Measurements from ENCODE around the gene NALCN.
"Not testable (repeated sequence)": the region's sequence is repeated elsewhere in the genome, so short reads cannot be mapped to it uniquely, and the experiment has no call there.

NALCN gene

DNA sequence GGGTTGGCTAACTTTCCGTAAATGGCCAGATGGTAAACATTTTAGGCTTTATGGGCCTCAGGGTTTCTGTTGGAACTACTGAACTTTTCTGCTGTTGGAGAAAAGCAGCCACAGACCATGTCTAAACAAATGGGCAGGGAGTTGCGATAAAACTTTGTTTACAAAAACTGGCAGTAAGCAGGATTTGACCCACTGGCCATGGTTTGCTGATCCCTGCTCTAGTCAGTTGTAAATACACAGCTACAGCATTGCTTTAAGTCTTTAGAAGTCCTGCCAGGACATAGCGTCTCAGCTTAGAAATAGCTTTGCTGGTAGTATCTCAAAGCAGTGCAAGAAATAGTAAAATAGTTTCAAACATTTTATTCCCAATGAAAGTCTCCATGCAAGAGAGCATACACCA is 88.4 kb downstream of the NALCN start:
- Mint-ChIP-seq H3K9me3 (no peaks in the 10 kb centered on the region), H3K27ac (no peak overlapping the region), H3K4me3 (no peak overlapping the region), H3K27me3 (ENCODE audit: low read depth) (no peaks in the 10 kb centered on the region), H3K4me1 (peaks cover 5% of the 10 kb centered on the region), H3K36me3 (ENCODE audit: low read depth) (no peaks in the 10 kb centered on the region)
- TF ChIP-seq, protein P1, sequence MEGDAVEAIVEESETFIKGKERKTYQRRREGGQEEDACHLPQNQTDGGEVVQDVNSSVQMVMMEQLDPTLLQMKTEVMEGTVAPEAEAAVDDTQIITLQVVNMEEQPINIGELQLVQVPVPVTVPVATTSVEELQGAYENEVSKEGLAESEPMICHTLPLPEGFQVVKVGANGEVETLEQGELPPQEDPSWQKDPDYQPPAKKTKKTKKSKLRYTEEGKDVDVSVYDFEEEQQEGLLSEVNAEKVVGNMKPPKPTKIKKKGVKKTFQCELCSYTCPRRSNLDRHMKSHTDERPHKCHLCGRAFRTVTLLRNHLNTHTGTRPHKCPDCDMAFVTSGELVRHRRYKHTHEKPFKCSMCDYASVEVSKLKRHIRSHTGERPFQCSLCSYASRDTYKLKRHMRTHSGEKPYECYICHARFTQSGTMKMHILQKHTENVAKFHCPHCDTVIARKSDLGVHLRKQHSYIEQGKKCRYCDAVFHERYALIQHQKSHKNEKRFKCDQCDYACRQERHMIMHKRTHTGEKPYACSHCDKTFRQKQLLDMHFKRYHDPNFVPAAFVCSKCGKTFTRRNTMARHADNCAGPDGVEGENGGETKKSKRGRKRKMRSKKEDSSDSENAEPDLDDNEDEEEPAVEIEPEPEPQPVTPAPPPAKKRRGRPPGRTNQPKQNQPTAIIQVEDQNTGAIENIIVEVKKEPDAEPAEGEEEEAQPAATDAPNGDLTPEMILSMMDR (IDR thresholded peaks at IDR 0.05; ENCODE audit: unreplicated experiment in 3 of 3) = no peak

- Mint-ChIP-seq H3K9me3 (no peaks in the 10 kb centered on the region), H3K27me3 (ENCODE audit: low read depth) (no peaks in the 10 kb centered on the region), H3K4me3 (no peak overlapping the region), H3K4me1 (peaks cover 5% of the 10 kb centered on the region), H3K36me3 (ENCODE audit: low read depth) (no peaks in the 10 kb centered on the region), H3K27ac (no peak overlapping the region)
- TF ChIP-seq, protein P1 (IDR thresholded peaks at IDR 0.05; ENCODE audit: unreplicated experiment in 3 of 3) = no peak
Measured at GRCh38 chr13:101326710-101327109, 89.6 kb downstream of the NALCN start.

DNA sequence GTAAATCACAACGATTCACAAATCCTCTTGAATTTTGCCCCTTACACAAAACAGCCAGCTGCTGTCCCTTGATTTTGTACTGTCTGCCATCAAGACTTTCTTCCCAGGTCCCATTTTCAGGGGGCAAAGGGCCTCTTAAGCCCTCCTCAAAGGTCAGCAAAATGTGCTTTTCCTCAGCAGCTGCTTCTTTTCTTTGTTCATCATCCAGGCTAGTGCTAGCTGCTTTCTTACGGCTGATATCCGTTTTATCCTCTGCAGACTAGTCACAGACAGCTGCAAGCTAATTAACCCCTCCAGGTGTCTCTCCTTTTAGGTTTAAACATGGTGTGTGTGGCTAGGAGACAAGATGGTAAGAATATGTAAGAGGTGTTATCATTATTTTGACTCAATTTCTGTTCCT is 90.9 kb downstream of the NALCN start:
- TF ChIP-seq, protein P1 (IDR thresholded peaks at IDR 0.05; ENCODE audit: unreplicated experiment in 3 of 3) = no peak
- no peaks in the 10 kb centered on the region for H3K27me3 Mint-ChIP-seq (ENCODE audit: low read depth)
- H3K9me3 Mint-ChIP-seq = no peaks in the 10 kb centered on the region
- peaks cover 5% of the 10 kb centered on the region for H3K4me1 Mint-ChIP-seq
- no peak overlapping the region for H3K4me3 Mint-ChIP-seq
- H3K27ac Mint-ChIP-seq = no peak overlapping the region
- no peaks in the 10 kb centered on the region for H3K36me3 Mint-ChIP-seq (ENCODE audit: low read depth)

DNA sequence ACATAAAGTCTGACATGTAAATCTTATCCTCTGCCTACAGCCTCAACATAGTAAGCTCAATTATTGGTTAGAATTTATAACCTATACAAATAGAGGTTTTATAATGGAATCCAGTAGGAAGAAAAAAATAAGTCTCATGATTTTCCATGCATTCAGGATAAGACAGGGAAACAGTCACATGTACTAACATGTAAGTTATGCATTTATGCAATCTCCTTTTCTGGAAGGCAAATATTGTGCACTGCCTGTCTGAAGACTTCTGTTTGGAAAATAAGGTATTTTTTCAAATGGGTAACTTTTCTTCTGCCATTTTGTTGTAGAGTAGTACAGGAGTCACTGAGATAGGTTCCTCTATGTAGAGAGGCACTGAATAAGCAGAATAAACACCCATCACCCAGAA is 92.7 kb downstream of the NALCN start:
- H3K4me1 Mint-ChIP-seq = peaks cover 5% of the 10 kb centered on the region
- H3K36me3 Mint-ChIP-seq (ENCODE audit: low read depth) = no peaks in the 10 kb centered on the region
- H3K27me3 Mint-ChIP-seq (ENCODE audit: low read depth) = no peaks in the 10 kb centered on the region
- H3K27ac Mint-ChIP-seq = no peak overlapping the region
- H3K4me3 Mint-ChIP-seq = no peak overlapping the region
- H3K9me3 Mint-ChIP-seq = no peaks in the 10 kb centered on the region
- TF ChIP-seq, protein P1 (IDR thresholded peaks at IDR 0.05; ENCODE audit: unreplicated experiment in 3 of 3) = no peak

DNA sequence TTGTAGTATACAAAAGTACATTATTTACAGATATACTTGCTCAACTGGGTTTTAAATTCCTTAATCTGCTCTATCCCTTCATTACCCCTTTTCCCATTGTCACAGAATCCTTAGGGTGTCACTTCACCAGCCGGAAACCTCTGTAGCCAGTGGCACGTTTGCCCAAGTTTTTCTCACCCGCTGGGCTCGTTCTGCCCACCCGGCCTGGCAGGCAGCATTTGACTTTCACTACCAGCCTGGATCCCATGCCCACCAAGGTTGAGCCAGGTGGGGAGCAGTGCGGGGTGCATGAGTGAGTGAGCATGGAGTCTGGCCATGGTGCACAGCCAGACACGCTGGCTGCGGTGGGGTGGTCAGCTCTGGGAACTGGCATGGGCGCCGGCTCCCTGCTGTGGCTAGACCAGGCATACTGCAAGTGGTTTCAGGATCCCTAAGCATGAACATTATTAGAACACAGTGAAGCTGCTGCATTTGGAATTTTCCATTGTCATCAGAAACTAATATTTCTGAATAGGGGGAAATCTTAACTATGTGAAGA is 98.3 kb downstream of the NALCN start:
- no peaks in the 10 kb centered on the region for H3K27me3 Mint-ChIP-seq (ENCODE audit: low read depth)
- H3K9me3 Mint-ChIP-seq = peaks cover 2% of the 10 kb centered on the region
- no peaks in the 10 kb centered on the region for H3K4me1 Mint-ChIP-seq

GRCh38 chr13:101313479-101313878 is 102.8 kb downstream of the NALCN start:
- H3K27me3 Mint-ChIP-seq (ENCODE audit: low read depth); H3K36me3 Mint-ChIP-seq (ENCODE audit: low read depth); H3K4me1 Mint-ChIP-seq; H3K27ac Mint-ChIP-seq; H3K4me3 Mint-ChIP-seq; H3K9me3 Mint-ChIP-seq: not testable (repeated sequence)

More for the DNA sequence above, 98.3 kb downstream of the NALCN start:
- H3K36me3 Mint-ChIP-seq (ENCODE audit: low read depth) = no peaks in the 10 kb centered on the region
- TF ChIP-seq, protein P1 (IDR thresholded peaks at IDR 0.05; ENCODE audit: unreplicated experiment in 3 of 3) = no peak
- no peak overlapping the region for H3K27ac Mint-ChIP-seq
- H3K4me3 Mint-ChIP-seq = no peak overlapping the region
